ENCODE results near the gene ATG5. TPM values are rescaled to one million over a fixed set of nuclear protein-coding genes. Genes with fewer than 3 reads are reported as not detected.
"Not testable (repeated sequence)": the region's sequence is repeated elsewhere in the genome, so short reads cannot be mapped to it uniquely, and the experiment has no call there.

Gene ATG5
- total RNA-seq, 4 donors from 2014 or later: 14.6 to 34.9 (median 25.3) TPM

DNA sequence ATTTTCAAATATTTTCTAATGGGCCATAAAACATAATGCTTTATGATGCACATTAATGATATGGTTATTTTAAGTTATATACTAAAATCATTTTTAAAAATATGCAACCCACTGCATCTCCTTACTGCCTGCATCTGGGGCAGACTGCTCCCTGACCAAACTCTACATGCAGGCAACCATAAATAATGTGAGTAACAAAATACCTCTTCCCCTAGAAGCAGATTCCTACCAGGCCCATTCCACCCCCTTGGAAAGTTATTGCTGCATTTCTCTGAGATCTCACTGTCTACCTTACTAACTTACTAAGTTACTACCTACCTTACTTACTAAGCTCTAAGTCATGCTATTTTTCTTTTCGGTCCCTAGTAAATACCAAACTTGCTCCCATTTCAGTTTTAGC lies 71.8 kb downstream of the ATG5 start:
- Histone ChIP-seq H3K27ac (no peak overlapping the region), H3K36me3 (no peaks in the 10 kb centered on the region), H3K9me3 (no peaks in the 10 kb centered on the region), H3K4me3 (no peak overlapping the region), H3K4me1 (peaks cover 0 to 8% (median 4%) of the 10 kb centered on the region in 3 donors), H3K27me3 (no peaks in the 10 kb centered on the region)
- intact Hi-C loops (cut with DNase I): no loop called here
- WGBS, 2 donors: 100% methylated on average over 1 of the region's 1 CpG
- DNase-seq: no peak
- no peak for TF ChIP-seq CTCF (IDR thresholded peaks at IDR 0.05)
- TF ChIP-seq POLR2A (IDR thresholded peaks at IDR 0.05): no peak

DNA sequence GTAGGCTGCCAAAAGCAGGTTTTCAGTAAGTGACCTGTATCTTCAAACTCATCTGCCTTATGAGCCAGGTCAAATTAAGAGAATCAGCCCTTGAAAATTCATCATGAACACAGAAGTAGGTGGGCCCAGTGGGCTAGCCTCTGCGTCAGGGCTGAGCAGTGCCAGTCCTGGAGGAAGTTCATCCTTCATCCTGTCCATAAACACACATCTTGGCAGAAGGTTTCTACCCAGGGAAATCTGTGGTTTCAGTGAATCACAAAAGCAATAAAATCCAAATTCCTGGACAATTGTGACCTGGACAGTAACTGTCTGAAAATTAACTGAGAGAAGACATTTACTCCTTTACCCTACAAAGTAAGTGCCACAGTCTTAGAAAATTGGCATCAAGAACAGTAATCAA lies 72.4 kb downstream of the ATG5 start:
- H3K27ac ChIP-seq: no peak overlapping the region
- intact Hi-C loops (cut with DNase I): no loop called here
- no peaks in the 10 kb centered on the region for H3K9me3 ChIP-seq
- DNase-seq: no peak
- no peak for TF ChIP-seq POLR2A (IDR thresholded peaks at IDR 0.05)
- no peak for TF ChIP-seq CTCF (IDR thresholded peaks at IDR 0.05)
- H3K4me3 ChIP-seq: no peak overlapping the region
- H3K27me3 ChIP-seq: no peaks in the 10 kb centered on the region
- 86 to 91% methylated on average over 1 of the region's 1 CpG for WGBS, 2 donors
- H3K36me3 ChIP-seq: peaks cover 0 to 1% (median 0%) of the 10 kb centered on the region in 3 donors
- H3K4me1 ChIP-seq: peaks cover 0 to 3% (median 0%) of the 10 kb centered on the region in 3 donors

DNA sequence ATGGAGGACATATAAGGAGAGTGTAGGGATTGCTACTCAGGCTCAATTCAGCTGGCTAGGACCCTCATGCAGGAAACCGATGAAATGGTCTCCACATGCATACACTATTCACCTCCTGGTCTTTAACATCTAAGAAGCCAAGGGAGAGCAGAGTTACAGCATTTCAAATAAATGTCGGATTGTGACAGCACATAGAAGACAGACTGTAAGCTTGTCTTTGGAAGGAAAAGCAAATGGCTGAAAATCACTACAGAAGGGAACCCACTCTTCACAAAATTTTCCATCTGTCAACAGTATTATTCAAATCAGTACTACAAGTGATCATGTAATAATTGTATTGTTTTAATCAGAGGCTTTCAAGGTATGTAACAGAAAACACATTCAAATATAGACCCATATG lies 72.9 kb downstream of the ATG5 start:
- Histone ChIP-seq H3K9me3 (no peaks in the 10 kb centered on the region), H3K4me3 (no peak overlapping the region), H3K4me1 (no peaks in the 10 kb centered on the region), H3K27me3 (no peaks in the 10 kb centered on the region), H3K36me3 (peaks cover 0 to 6% (median 0%) of the 10 kb centered on the region in 3 donors), H3K27ac (no peak overlapping the region)
- 90 to 94% methylated on average over 2 of the region's 2 CpGs for WGBS, 2 donors
- TF ChIP-seq CTCF (IDR thresholded peaks at IDR 0.05): no peak
- no peak for TF ChIP-seq POLR2A (IDR thresholded peaks at IDR 0.05)
- intact Hi-C loops (cut with DNase I): no loop called here
- DNase-seq: no peak

- DNase-seq; H3K27me3 ChIP-seq; H3K4me1 ChIP-seq; intact Hi-C loops (cut with DNase I); H3K27ac ChIP-seq; H3K9me3 ChIP-seq; H3K4me3 ChIP-seq: not testable (repeated sequence)
- 75 to 79% methylated on average over 8 of the region's 8 CpGs for WGBS, 2 donors
- peaks cover 0 to 16% (median 0%) of the 10 kb centered on the region in 3 donors for H3K36me3 ChIP-seq
These were observed 73.9 kb downstream of the ATG5 start for GRCh38 chr6:106251531-106252255.

- H3K4me3 ChIP-seq: no peak overlapping the region
- no peaks in the 10 kb centered on the region for H3K4me1 ChIP-seq
- no peak for TF ChIP-seq POLR2A (IDR thresholded peaks at IDR 0.05)
- TF ChIP-seq CTCF (IDR thresholded peaks at IDR 0.05): no peak
- intact Hi-C loops (cut with DNase I): no loop called here
- H3K27me3 ChIP-seq: no peaks in the 10 kb centered on the region
- no peak for DNase-seq
- peaks cover 0 to 17% (median 0%) of the 10 kb centered on the region in 3 donors for H3K36me3 ChIP-seq
- no peak overlapping the region for H3K27ac ChIP-seq
- 95 to 100% methylated on average over 3 of the region's 4 CpGs for WGBS, 2 donors
- H3K9me3 ChIP-seq: no peaks in the 10 kb centered on the region
These were observed 74.6 kb downstream of the ATG5 start for GRCh38 chr6:106250953-106251352.

All from esophagus squamous epithelium (tissue), 5 donors.